Measurements from ENCODE around the gene GPS2.
A peak's percentile ranks its signal among the peaks of the same experiment; 100 is the strongest.

The GPS2 gene

GRCh38 chr17:7306911-7307685, 8.1 kb downstream of the GPS2 start, which contains the start of gene EIF5A:
TSS of gene EIF5A (plus strand) at chr17:7307628. CDS start at chr17:7309636, 2,008 bp downstream.
- ChIA-PET POLR2A (no interaction called here), CTCF (no interaction called here)
- peak; percentile 97 for DNase-seq (ENCODE audit: extremely low spot score)
- TF ChIP-seq, protein P1, sequence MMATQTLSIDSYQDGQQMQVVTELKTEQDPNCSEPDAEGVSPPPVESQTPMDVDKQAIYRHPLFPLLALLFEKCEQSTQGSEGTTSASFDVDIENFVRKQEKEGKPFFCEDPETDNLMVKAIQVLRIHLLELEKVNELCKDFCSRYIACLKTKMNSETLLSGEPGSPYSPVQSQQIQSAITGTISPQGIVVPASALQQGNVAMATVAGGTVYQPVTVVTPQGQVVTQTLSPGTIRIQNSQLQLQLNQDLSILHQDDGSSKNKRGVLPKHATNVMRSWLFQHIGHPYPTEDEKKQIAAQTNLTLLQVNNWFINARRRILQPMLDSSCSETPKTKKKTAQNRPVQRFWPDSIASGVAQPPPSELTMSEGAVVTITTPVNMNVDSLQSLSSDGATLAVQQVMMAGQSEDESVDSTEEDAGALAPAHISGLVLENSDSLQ (IDR thresholded peaks at IDR 0.05) = peak; percentile 86
- TF ChIP-seq NFRKB (IDR thresholded peaks at IDR 0.05) = no peak; the same call in 1 of the 2 replicates

- ChIA-PET POLR2A (no interaction called here), CTCF (interaction anchor here (2.0 kb wide), 1 partner anchor 8 kb away, joined by 9 read pairs; no protein-coding TSS in a partner anchor)
- no peak for TF ChIP-seq FOXM1 (IDR thresholded peaks at IDR 0.05; ENCODE audit: borderline replicate concordance)
- DNase-seq (ENCODE audit: extremely low spot score) = no peak
These were observed 11.0 kb downstream of the GPS2 start for GRCh38 chr17:7304179-7304578.

DNA sequence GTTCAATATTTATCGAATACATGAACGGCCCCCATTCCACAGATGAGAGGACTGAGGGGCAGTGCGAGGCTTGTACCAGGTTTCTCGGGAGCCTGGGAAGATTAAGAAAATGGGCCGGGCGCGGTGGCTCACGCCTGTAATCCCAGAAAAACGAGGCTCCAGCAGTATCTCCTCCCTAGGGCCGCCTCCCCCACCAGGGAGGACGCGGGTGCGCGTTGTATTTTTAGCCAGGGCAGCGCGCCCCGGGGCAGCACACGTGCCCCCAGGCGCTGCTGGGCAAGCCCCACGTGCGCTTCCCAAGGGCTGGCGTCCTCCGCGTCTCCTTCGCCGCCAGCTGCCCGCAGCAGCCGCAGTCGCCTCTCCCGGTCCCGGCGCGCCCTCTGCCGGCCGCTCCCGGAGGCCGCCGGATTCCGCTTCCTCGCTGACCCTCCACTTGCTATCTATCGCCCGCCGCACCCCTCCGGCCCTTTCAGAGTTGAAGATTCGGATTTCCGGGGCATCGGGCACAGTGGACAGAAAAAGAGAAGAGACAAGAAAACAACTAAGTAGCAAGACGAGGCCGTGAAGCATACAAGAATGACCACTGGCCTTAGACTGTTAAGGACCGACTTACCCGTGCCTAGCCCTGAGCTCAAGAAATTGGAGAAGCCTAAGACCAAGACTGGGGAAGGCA, 18.8 kb downstream of the GPS2 start:
- ChIA-PET CTCF (interaction anchor here (0.6 to 2.2 kb wide), 12 partner anchors 9 to 251 kb away, joined by 3 to 22 read pairs (median 5); partner anchors contain the start of gene SLC2A4), POLR2A (interaction anchor here (0.6 to 2.0 kb wide), 8 partner anchors 13 to 76 kb away, joined by 3 to 12 read pairs (median 4); partner anchors contain the start of genes ACADVL, DLG4, DVL2 and GABARAP)
- peak; percentile 92 for DNase-seq (ENCODE audit: extremely low spot score)
- no peak for TF ChIP-seq FOXK2 (IDR thresholded peaks at IDR 0.05)
- TF ChIP-seq ARNT (IDR thresholded peaks at IDR 0.05) = peak; percentile 7; the same call in 1 of the 2 replicates
- TF ChIP-seq L3MBTL2 (conservative IDR thresholded peaks at IDR 0.05) = peak; percentile 72

GRCh38 chr17:7295230-7296180, 19.7 kb downstream of the GPS2 start:
- CTCF ChIA-PET = interaction anchor here (0.6 to 2.2 kb wide), 6 partner anchors 10 to 250 kb away, joined by 3 to 22 read pairs (median 6); partner anchors contain the start of gene SLC2A4
- DNase-seq (ENCODE audit: extremely low spot score) = no peak
- TF ChIP-seq FOXM1 (IDR thresholded peaks at IDR 0.05; ENCODE audit: borderline replicate concordance) (no peak), TARDBP (IDR thresholded peaks at IDR 0.05) (no peak), SP1 (IDR thresholded peaks at IDR 0.05) (no peak), HDGF (IDR thresholded peaks at IDR 0.05; ENCODE audit: borderline replicate concordance) (no peak), ZNF384 (IDR thresholded peaks at IDR 0.05) (no peak), BHLHE40 (IDR thresholded peaks at IDR 0.05; ENCODE audit: borderline replicate concordance) (no peak), FOXA1 (IDR thresholded peaks at IDR 0.05) (no peak), NFRKB (IDR thresholded peaks at IDR 0.05) (no peak), ARNT (IDR thresholded peaks at IDR 0.05) (no peak), LEF1 (IDR thresholded peaks at IDR 0.05; ENCODE audit: borderline replicate concordance) (no peak), SUZ12 (IDR thresholded peaks at IDR 0.05) (no peak), FOXK2 (IDR thresholded peaks at IDR 0.05) (no peak), ELF4 (IDR thresholded peaks at IDR 0.05) (no peak), L3MBTL2 (conservative IDR thresholded peaks at IDR 0.05) (no peak; the same call in 1 of the 2 replicates)
- TF ChIP-seq, protein P1 (IDR thresholded peaks at IDR 0.05) = no peak
- POLR2A ChIA-PET = interaction anchor here (1.2 to 1.4 kb wide), 3 partner anchors 14 to 75 kb away, joined by 3 to 12 read pairs (median 8); partner anchors contain the start of genes ACADVL, DLG4, DVL2 and SLC2A4

- DNase-seq (ENCODE audit: extremely low spot score) = no peak
These were observed 20.5 kb downstream of the GPS2 start, which contains the start of gene YBX2 for GRCh38 chr17:7294614-7295153. TSS of gene YBX2 (minus strand) at chr17:7294639. CDS start at chr17:7294500, 139 bp downstream.

DNA sequence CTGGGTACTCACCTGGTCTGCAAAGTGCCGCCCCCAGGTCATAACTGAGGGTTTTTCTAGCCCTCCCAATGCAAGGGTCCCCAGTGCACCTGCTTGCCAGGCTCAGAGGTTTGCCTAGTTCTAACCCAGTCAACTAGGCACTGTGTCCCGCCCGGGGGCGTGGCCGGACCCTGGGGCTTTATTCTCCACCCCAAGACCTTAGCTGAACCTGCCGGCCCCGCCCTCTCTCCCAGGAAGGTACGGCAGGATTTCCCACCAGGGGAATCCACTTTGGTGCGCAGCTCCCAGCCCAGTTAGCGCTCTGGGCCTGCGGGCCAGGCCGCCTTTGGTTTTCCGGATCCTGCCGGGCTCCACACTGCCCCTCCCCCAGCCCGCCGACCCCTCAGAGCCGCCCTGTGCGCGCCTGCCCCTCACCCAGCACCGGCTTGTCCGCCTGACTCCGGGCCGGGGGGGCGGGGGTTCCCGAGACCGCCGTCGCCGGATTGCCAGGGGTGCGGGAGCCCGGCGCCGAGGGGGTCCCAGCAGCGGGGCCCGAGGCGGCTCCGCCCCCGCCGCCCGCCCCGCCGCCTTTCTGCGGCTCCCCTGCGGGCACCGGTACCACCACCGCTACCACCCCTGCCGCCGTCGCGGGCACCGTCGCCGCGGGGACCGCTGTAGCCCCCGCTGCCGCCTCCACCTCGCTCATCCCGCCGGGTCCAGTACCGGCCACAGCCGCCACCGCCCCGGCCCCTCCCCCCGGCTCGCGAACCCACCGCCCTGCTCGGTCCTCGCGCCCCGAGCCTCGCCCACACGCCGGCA, 21.1 kb downstream of the GPS2 start:
- no peak for DNase-seq (ENCODE audit: extremely low spot score)
- POLR2A ChIA-PET = no interaction called here
- CTCF ChIA-PET = no interaction called here
- no peak for TF ChIP-seq BHLHE40 (IDR thresholded peaks at IDR 0.05; ENCODE audit: borderline replicate concordance)
- no peak for TF ChIP-seq HDGF (IDR thresholded peaks at IDR 0.05; ENCODE audit: borderline replicate concordance)
- no peak for TF ChIP-seq FOXM1 (IDR thresholded peaks at IDR 0.05; ENCODE audit: borderline replicate concordance)
- TF ChIP-seq, protein P1 (IDR thresholded peaks at IDR 0.05) = no peak
- TF ChIP-seq ZNF384 (IDR thresholded peaks at IDR 0.05) = no peak
- TF ChIP-seq SP1 (IDR thresholded peaks at IDR 0.05) = no peak
- TF ChIP-seq ELF4 (IDR thresholded peaks at IDR 0.05) = no peak
- no peak for TF ChIP-seq TARDBP (IDR thresholded peaks at IDR 0.05)
- no peak for TF ChIP-seq FOXA1 (IDR thresholded peaks at IDR 0.05)
- TF ChIP-seq LEF1 (IDR thresholded peaks at IDR 0.05; ENCODE audit: borderline replicate concordance) = no peak
- no peak for TF ChIP-seq ARNT (IDR thresholded peaks at IDR 0.05)
- no peak for TF ChIP-seq L3MBTL2 (conservative IDR thresholded peaks at IDR 0.05)

More at GRCh38 chr17:7294614-7295153, 20.5 kb downstream of the GPS2 start, which contains the start of gene YBX2:
- ChIA-PET POLR2A (no interaction called here), CTCF (no interaction called here)
- TF ChIP-seq L3MBTL2 (conservative IDR thresholded peaks at IDR 0.05) (peak; percentile 70), CTBP1 (IDR thresholded peaks at IDR 0.05; ENCODE audit: borderline replicate concordance) (no peak)
